ENCODE data around the gene ANO1. TPM values are rescaled to one million over a fixed set of nuclear protein-coding genes. Genes with fewer than 3 reads are reported as not detected.

The ANO1 gene
- total RNA-seq, 2 experiments from 2014 or later: not detected

DNA sequence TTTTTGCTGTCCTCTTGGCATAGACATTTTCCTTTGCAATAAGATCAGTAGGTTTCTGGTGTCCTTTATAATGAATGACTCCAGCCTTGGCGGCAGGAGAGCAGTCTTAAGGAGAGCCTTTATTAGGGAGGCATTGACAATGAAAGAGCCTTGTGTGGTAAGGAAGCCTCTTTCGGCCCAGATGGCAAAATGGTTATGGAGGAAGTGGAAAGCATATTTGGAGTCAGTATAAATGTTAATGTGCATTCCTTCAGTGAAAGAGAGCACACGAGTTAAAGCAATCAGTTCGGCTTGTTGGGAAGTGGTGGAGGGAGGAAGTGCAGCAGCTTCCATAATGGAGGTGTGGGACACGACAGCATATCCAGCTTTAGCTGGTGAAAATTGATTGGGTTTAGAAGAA lies 18.1 kb upstream of the ANO1 start:
- Histone ChIP-seq H3K27ac (ENCODE audit: low read depth in 1 of 2, low read length in 2 of 2) (no peak overlapping the region), H3K36me3 (ENCODE audit: insufficient read depth, low read length) (no peaks in the 10 kb centered on the region), H3K4me3 (ENCODE audit: low read length) (no peak overlapping the region), H3K9me3 (ENCODE audit: control insufficient read depth in 1 of 2, insufficient read depth in 1 of 2, low read length in 2 of 2) (peaks cover 4% of the 10 kb centered on the region in 2 experiments), H3K4me1 (ENCODE audit: insufficient read depth, low read length) (no peaks in the 10 kb centered on the region), H3K27me3 (ENCODE audit: control insufficient read depth in 1 of 2, insufficient read depth in 2 of 2, low read length in 2 of 2) (peaks cover 0 to 5% of the 10 kb centered on the region in 2 experiments)
- intact Hi-C loops (cut with DNase I, micrococcal nuclease): no loop called here
- Mint-ChIP-seq H3K9me3 (no peaks in the 10 kb centered on the region), H3K27me3 (peaks cover 22% of the 10 kb centered on the region), H3K4me3 (no peak overlapping the region), H3K36me3 (ENCODE audit: low read depth) (no peaks in the 10 kb centered on the region), H3K27ac (no peak overlapping the region), H3K4me1 (ENCODE audit: low read depth) (no peaks in the 10 kb centered on the region)
- DNase-seq (no peak), ATAC-seq (ENCODE audit: poor library complexity) (no peak)
- POLR2A ChIA-PET: no interaction called here
- no peak for TF ChIP-seq CTCF (IDR thresholded peaks at IDR 0.05)
- CTCF ChIA-PET: no interaction called here

DNA sequence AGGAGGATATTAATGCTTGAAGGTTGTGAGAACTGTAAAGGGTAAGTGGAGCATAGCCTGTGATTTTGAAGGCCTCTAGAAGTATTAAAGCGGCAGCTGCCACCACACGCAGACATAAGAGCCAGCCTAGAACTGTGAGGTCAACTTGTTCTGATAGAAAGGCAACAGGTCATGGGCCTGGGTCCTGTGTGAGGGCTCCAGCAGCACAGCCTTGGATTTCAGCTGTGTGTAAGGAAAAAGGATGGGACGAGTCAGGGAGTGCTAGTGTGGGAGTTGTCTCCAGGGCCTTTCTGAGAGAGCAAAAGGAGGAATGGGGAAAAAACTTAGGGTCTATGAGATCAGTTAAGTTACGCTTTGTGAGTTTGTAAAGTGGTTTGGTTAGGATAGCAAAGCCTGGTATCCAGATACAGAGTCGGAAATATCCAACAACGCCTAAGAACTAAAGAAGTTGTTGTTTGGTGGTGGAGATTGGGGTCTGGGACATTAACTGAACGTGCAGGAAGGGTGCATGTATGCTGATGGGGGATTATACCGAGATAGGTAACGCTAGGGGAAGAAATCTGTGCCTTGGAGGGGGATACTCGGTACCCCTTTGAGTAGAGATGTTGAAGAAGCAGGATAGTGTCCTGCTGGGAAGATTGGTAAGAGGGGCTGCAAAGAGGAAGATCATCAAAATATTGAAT lies 17.4 kb upstream of the ANO1 start:
- Mint-ChIP-seq H3K27me3 (peaks cover 22% of the 10 kb centered on the region), H3K27ac (no peak overlapping the region), H3K36me3 (ENCODE audit: low read depth) (no peaks in the 10 kb centered on the region), H3K9me3 (no peaks in the 10 kb centered on the region), H3K4me1 (ENCODE audit: low read depth) (no peaks in the 10 kb centered on the region), H3K4me3 (no peak overlapping the region)
- no peak for ATAC-seq (ENCODE audit: poor library complexity)
- ChIA-PET POLR2A (no interaction called here), CTCF (no interaction called here)
- DNase-seq: no peak
- no peaks in the 10 kb centered on the region for H3K36me3 ChIP-seq (ENCODE audit: insufficient read depth, low read length)
- intact Hi-C loops (cut with DNase I, micrococcal nuclease): no loop called here
- no peaks in the 10 kb centered on the region for H3K4me1 ChIP-seq (ENCODE audit: insufficient read depth, low read length)
- H3K4me3 ChIP-seq (ENCODE audit: low read length): no peak overlapping the region
- TF ChIP-seq CTCF (IDR thresholded peaks at IDR 0.05): no peak
- peaks cover 4 to 8% of the 10 kb centered on the region in 2 experiments for H3K9me3 ChIP-seq (ENCODE audit: control insufficient read depth in 1 of 2, insufficient read depth in 1 of 2, low read length in 2 of 2)
- H3K27me3 ChIP-seq (ENCODE audit: control insufficient read depth in 1 of 2, insufficient read depth in 2 of 2, low read length in 2 of 2): peaks cover 0 to 5% of the 10 kb centered on the region in 2 experiments
- no peak overlapping the region for H3K27ac ChIP-seq (ENCODE audit: low read depth in 1 of 2, low read length in 2 of 2)

GRCh38 chr11:70061734-70062133 lies 16.4 kb upstream of the ANO1 start:
- Histone ChIP-seq H3K27ac (ENCODE audit: low read depth in 1 of 2, low read length in 2 of 2) (no peak overlapping the region), H3K27me3 (ENCODE audit: control insufficient read depth in 1 of 2, insufficient read depth in 2 of 2, low read length in 2 of 2) (peaks cover 2 to 5% of the 10 kb centered on the region in 2 experiments), H3K9me3 (ENCODE audit: control insufficient read depth in 1 of 2, insufficient read depth in 1 of 2, low read length in 2 of 2) (peaks cover 0 to 12% of the 10 kb centered on the region in 2 experiments), H3K4me3 (ENCODE audit: low read length) (no peak overlapping the region), H3K36me3 (ENCODE audit: insufficient read depth, low read length) (no peaks in the 10 kb centered on the region), H3K4me1 (ENCODE audit: insufficient read depth, low read length) (no peaks in the 10 kb centered on the region)
- no peak for TF ChIP-seq CTCF (IDR thresholded peaks at IDR 0.05)
- Mint-ChIP-seq H3K36me3 (ENCODE audit: low read depth) (no peaks in the 10 kb centered on the region), H3K9me3 (no peaks in the 10 kb centered on the region), H3K27me3 (peaks cover 19% of the 10 kb centered on the region), H3K27ac (no peak overlapping the region), H3K4me1 (ENCODE audit: low read depth) (no peaks in the 10 kb centered on the region), H3K4me3 (no peak overlapping the region)
- ChIA-PET CTCF (no interaction called here), POLR2A (no interaction called here)
- no peak for ATAC-seq (ENCODE audit: poor library complexity)
- intact Hi-C loops (cut with DNase I, micrococcal nuclease): no loop called here
- no peak for DNase-seq

Data from CD4-positive, alpha-beta T cell (primary cell).